Measurements from ENCODE around the gene PDE9A. TPM values are rescaled to one million over a fixed set of nuclear protein-coding genes. Genes with fewer than 3 reads are reported as not detected.

The PDE9A gene
- total RNA-seq, 1 donor from 2014 or later, result 2.0 TPM

GRCh38 chr21:42678618-42679295, 25.3 kb downstream of the PDE9A start:
- TF ChIP-seq CTCF (conservative IDR thresholded peaks at IDR 0.05; ENCODE audit: low read depth, low read length), result no peak
- DNase-seq (ENCODE audit: low read depth), result no peak
- H3K4me3 ChIP-seq (ENCODE audit: low read depth, low read length), result no peak overlapping the region

- TF ChIP-seq CTCF (conservative IDR thresholded peaks at IDR 0.05; ENCODE audit: low read depth, low read length), result no peak
- no peak for DNase-seq (ENCODE audit: low read depth)
- no peak overlapping the region for H3K4me3 ChIP-seq (ENCODE audit: low read depth, low read length)
Measured at GRCh38 chr21:42679319-42680057, 26.1 kb downstream of the PDE9A start.

GRCh38 chr21:42680058-42680330, 26.6 kb downstream of the PDE9A start:
- TF ChIP-seq CTCF (conservative IDR thresholded peaks at IDR 0.05; ENCODE audit: low read depth, low read length), result no peak
- DNase-seq (ENCODE audit: low read depth), result no peak
- no peak overlapping the region for H3K4me3 ChIP-seq (ENCODE audit: low read depth, low read length)

- DNase-seq (ENCODE audit: low read depth), result no peak
- no peak overlapping the region for H3K4me3 ChIP-seq (ENCODE audit: low read depth, low read length)
- TF ChIP-seq CTCF (conservative IDR thresholded peaks at IDR 0.05; ENCODE audit: low read depth, low read length), result no peak
Measured at GRCh38 chr21:42680429-42680828, 27.0 kb downstream of the PDE9A start.

- no peak overlapping the region for H3K4me3 ChIP-seq (ENCODE audit: low read depth, low read length)
- no peak for TF ChIP-seq CTCF (conservative IDR thresholded peaks at IDR 0.05; ENCODE audit: low read depth, low read length)
Measured at GRCh38 chr21:42681296-42682206, 28.1 kb downstream of the PDE9A start.

GRCh38 chr21:42682661-42683210, 29.3 kb downstream of the PDE9A start:
- DNase-seq (ENCODE audit: low read depth), result no peak
- no peak for TF ChIP-seq CTCF (conservative IDR thresholded peaks at IDR 0.05; ENCODE audit: low read depth, low read length)
- no peak overlapping the region for H3K4me3 ChIP-seq (ENCODE audit: low read depth, low read length)

More at GRCh38 chr21:42681296-42682206, 28.1 kb downstream of the PDE9A start:
- no peak for DNase-seq (ENCODE audit: low read depth)

Data from epithelial cell of proximal tubule (primary cell).